Cortex of kidney (tissue), 1 donor: Measurements from ENCODE around the gene MFNG.

Experiments used
- DNase-seq: peaks from one replicate; lab custom pipeline; 2025; lab: John Stamatoyannopoulos, UW

The MFNG gene

GRCh38 chr22:37448516-37449127, 37.6 kb downstream of the MFNG start:
- no peak for DNase-seq

- no peak for DNase-seq
These were observed 40.7 kb downstream of the MFNG start for GRCh38 chr22:37445501-37445900.

GRCh38 chr22:37443977-37444376, 42.2 kb downstream of the MFNG start:
- DNase-seq: no peak

DNA sequence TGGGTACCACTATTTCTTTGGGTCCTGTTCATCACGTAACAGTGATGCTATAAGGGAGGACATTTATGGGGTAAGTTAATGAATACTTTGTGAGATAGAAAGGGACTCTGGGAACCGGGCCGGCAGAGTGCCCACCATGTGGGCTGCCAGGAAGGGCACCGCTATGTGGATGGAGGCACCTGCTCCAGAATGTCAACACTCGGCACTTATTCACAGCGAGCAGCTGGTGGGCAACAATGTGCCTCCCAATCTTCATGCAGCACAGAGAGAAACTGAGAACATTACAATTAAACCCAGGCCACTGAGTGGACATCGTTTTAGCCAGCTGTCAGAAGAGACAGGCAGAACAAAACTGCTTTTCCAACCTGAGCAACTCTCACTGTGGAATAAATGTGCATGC, 43.1 kb downstream of the MFNG start:
- no peak for DNase-seq

GRCh38 chr22:37442537-37442936, 43.6 kb downstream of the MFNG start:
- no peak for DNase-seq

DNA sequence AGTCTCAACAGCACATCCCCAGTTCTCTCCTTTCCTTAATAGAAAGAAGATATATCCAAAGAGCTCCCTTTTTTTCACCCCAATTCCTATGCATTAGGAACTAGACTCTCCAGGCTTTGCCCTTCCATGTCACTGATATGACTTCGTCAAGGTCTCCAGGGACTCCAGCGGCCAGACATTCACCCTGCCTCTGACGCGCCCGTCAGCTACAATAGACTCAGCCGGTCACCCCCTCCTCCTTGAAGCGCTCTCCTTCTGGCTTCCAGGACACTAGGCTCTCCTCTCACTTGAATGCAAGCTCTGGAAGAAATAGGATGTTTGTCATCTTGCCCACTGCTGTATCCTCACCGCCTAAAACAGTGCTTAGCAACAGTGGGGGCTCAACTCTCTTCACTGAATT, 44.0 kb downstream of the MFNG start:
- DNase-seq: no peak

DNA sequence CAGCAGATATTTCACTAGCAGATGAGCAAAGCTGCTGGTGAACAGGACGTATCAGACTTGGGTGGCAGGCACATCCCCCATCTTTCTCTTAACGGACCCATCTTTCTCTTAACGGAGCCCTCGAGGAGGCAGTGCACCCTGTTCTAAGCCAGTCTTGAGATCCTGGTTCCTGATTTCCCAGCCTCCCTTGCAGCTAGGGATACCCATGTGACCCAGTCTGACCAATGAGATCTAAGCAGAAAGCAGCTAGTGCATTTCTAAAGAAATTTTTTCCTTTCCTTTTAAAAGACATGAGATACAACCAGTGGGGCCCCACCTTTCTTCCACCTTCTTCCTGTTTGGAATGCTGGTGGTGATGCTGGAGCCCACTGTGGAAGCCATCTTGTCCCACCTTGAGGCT, 45.3 kb downstream of the MFNG start:
- no peak for DNase-seq

DNA sequence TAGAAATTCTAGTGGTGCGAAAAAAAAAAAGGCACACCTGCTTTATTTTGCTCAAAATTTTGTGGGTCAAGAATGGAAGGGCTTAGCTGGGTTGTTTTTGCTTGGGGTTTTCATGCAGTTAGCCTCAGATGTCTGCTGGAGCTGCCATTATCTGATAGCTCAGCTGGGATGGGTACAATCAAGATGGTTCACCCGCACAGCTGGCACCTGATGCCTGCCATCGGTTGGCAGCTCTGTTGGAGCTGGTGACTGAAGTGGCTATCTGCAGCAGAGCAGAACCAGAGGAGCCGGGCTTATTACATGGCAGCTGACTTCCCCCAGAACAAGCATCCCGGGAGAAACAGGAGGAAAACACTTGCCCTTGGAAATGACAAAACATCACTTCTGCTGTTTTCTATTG, 46.8 kb downstream of the MFNG start:
- no peak for DNase-seq

GRCh38 chr22:37435970-37436603, 50.1 kb downstream of the MFNG start:
- no peak for DNase-seq

GRCh38 chr22:37433786-37434185, 52.4 kb downstream of the MFNG start:
- DNase-seq: no peak

GRCh38 chr22:37432708-37433054, 53.5 kb downstream of the MFNG start:
- no peak for DNase-seq

GRCh38 chr22:37431801-37432707, 54.1 kb downstream of the MFNG start:
- DNase-seq: no peak

GRCh38 chr22:37431366-37431765, 54.8 kb downstream of the MFNG start:
- DNase-seq: no peak

GRCh38 chr22:37430941-37431340, 55.2 kb downstream of the MFNG start:
- DNase-seq: no peak

DNA sequence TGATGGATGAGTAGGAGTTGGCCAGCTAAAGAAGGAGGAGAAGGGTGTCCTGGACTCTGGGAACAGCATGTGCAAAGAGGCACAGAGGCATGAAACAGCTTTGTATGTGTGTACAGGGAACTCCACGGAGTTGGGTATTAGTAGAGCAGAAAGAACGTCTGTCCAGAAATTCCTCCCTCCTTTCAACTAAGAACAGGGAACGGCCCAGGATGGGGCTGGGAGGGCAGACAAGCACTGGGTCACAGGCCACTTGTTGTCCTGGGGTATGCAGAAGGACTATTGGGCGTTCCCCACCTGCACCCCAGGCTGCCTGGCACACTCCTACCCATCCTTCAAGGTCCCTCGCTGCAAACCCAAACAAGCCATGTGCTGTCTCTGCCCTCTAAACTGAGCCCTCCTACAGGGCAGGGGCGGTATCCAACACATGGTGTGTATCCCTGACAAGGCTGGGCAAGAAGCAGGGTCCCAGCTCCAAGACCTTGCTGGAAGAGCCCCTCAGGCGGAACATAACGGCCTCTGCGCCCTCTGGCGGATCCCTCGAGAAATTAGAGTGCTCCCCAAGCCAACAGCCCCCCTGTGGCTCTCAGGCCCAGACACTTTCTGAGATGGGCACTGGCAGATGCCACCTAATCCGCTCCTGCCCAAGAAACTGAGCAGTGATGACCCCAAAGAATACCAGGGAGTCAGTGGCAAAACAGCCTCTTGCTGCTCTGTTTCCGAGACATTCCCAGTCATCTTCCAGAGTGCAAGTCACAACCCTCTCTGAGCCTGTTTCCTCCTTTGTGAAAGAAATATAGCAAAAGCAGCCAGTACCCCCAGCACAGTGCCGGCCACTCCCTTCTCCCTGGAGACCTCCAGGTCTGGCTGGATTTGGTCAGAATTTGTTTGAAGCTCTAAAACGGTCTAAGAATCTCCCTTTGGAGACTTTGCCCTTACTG, 57.3 kb downstream of the MFNG start:
- no peak for DNase-seq

DNA sequence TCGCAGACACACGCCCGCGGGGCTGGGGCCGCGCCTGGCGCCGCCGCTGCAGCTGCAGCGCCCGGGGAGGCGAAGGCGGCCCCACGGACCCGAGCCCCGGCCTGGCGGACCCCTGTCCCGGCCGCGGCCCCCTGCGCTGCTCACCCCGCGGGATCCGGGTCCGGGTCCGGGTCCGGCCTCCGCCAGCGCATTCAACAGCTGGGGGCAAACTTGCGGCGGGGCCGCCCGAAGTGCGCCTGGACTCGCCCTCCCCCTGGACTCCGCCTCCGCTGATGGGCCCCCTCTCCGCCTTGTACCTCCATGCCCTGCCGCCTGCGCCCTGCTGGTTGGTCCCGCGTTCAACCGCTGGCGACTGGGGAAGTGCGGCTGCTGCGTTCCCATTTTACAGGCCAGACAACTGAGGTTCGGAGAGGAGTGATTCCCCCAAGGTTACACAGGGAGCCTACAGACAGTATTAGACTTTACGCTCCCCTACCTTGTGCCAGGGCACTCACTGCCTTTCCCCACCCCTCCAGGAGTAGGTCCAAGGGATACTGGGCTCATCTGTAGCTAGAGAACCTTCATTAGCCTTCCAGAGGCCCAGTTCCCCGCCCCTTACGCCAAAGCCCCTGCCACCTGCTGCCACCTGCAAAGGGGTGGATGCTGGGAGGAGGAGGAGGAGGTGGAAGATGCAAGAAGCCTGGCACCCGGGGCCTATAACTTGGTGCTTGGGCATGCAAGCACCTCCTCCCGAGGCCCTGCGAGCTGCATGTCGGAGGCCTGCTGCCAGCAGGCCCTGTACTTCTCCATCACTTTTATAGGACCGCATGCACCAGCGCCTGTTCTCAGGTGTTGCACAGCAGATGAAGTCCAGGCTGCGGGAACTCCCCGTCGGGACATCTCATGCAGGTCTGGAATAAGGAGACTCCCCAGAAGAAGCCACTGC, 58.2 kb downstream of the MFNG start:
- DNase-seq: no peak

GRCh38 chr22:37427135-37427710, 59.0 kb downstream of the MFNG start, which contains the start of gene ELFN2:
Gene ELFN2, minus strand, starts transcription at chr22:37427479. Its CDS starts 51,945 bp downstream, at chr22:37375534.
- no peak for DNase-seq

DNA sequence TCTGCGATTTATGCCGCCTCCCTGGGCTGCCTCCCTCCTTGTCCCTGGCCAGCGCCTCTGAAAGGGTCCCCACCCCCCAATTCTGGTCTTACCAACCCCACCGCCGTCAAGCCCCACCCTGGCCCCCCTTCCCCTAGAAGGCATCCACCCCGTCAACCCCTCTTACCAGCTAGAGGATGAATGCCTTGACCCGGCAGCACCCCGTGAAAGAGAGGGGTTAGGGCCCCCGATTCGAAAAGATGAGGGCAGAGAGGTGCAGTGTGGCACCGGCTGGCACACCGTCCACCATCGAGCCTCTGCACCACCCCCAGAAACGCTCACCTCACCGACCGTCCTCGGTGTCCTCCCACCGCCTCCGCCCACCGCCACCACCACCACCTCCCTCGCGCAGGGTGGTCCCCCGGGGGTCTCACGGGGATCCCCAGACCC, 59.5 kb downstream of the MFNG start:
- no peak for DNase-seq

DNA sequence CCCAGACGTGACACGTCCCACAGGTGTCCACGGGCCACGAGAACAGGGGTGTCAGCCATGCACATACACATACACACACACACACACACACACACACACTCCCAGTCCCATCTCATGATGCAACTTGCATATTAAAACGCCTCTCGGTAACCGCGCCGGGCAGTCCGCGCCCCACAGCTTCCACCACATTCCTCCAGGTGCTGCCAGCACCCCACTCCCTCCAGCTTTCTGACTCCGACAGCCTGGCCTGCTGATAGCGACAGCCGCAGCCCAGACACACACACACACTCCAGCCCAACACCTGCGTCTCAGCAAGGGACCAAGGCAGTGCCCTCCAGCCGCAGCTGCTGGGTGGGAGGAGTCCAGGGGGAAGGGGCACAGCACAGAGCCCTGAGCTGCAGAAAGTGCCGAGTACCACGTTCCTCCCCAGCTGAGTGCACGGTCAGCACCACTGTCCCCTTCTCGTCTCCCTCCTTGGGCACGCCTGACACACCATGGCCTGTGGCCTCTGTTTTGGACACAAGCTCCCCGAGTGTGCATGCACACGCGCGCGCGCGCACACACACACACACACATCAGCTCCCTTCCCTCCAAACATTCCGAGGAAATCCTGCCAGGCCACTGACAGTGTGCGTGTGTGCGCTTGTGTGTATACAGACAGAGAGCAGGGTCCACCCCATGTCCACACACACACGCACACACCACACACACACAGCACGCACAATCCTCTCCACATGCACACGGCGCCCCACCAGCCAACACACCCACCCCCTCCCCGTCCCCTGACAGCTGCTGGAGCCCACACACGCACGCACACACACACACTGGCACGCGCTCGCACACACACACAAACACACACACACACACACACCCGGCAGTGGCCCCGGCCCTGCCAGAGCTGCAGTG, 60.1 kb downstream of the MFNG start:
- DNase-seq: no peak
